Endothelial cell (in vitro differentiated cells): ENCODE measurements around the gene R3HCC1L. TPM values are rescaled to one million over a fixed set of nuclear protein-coding genes. Genes with fewer than 3 reads are reported as not detected.
A peak's percentile ranks its signal among the peaks of the same experiment; 100 is the strongest.

Experiments
- DNase-seq: peaks from one replicate; pipeline ENCODE4 v3.0.0; 2021; ENCODE audit warnings: low spot score
- H3K27ac Mint-ChIP-seq: one replicate; pipeline ENCODE4 v1.8.0; 2021; ENCODE audit warnings: mixed read lengths, inconsistent platforms; ENCODE audit not compliant: unreplicated experiment
- H3K27me3 Mint-ChIP-seq: one replicate; pipeline ENCODE4 v1.8.0; 2021; ENCODE audit warnings: mild to moderate bottlenecking, moderate library complexity, mixed read lengths, inconsistent platforms; ENCODE audit not compliant: unreplicated experiment
- H3K36me3 Mint-ChIP-seq: one replicate; pipeline ENCODE4 v1.8.0; 2021; ENCODE audit warnings: mild to moderate bottlenecking, low read depth, mixed read lengths, inconsistent platforms; ENCODE audit not compliant: unreplicated experiment
- H3K4me1 Mint-ChIP-seq: one replicate; pipeline ENCODE4 v1.8.0; 2021; ENCODE audit warnings: mild to moderate bottlenecking, mixed read lengths, inconsistent platforms; ENCODE audit not compliant: unreplicated experiment
- H3K4me3 Mint-ChIP-seq: one replicate; pipeline ENCODE4 v1.8.0; 2021; ENCODE audit warnings: mild to moderate bottlenecking, mixed read lengths, inconsistent platforms; ENCODE audit not compliant: unreplicated experiment
- H3K9me3 Mint-ChIP-seq: one replicate; pipeline ENCODE4 v1.8.0; 2021; ENCODE audit warnings: mixed read lengths, inconsistent platforms; ENCODE audit not compliant: unreplicated experiment
- CTCF ChIP-seq: fragments of 200-600 bp; sonication (generic); IDR thresholded peaks from one replicate; pipeline ENCODE4 v1.5.0; 2021; ENCODE audit warnings: antibody characterized with exemption; ENCODE audit not compliant: unreplicated experiment
- long read RNA-seq: library from polyadenylated mRNA; unstranded; transcript quantifications from one replicate; pipeline ENCODE4 v2.0.0, GENCODE V29; 2020; ENCODE audit not compliant: unreplicated experiment
- total RNA-seq: library from RNA; stranded (reverse); fragmentation: NEBNext Ultra II Directional; extraction: Animal tissue kit (Norgen Biotek cat#: 25700); gene quantifications from one replicate; pipeline ENCODE4 v1.2.1, GENCODE V29; 2021; ENCODE audit not compliant: unreplicated experiment

R3HCC1L gene
- total RNA-seq: 21.3 TPM
- long read RNA-seq, partial matches to known transcripts: 0 of 9 reads
- long read RNA-seq, other reads (novel, unspliced or antisense): 6 of 9 reads

- DNase-seq: peak; percentile 92
- Mint-ChIP-seq H3K9me3 (no peaks in the 10 kb centered on the region), H3K36me3 (peaks cover 11% of the 10 kb centered on the region), H3K27me3 (peaks cover 3% of the 10 kb centered on the region), H3K4me3 (peak within 1 kb of the TSS; percentile 88), H3K4me1 (peaks cover 13% of the 10 kb centered on the region), H3K27ac (peak within 1 kb of the TSS; percentile 92)
- TF ChIP-seq CTCF: no peak
Measured at GRCh38 chr10:98134431-98135221, at the start of gene R3HCC1L. R3HCC1L (plus strand) TSS chr10:98134657; CDS start chr10:98208115, 73,458 bp downstream.

- no peaks in the 10 kb centered on the region for H3K9me3 Mint-ChIP-seq
- H3K4me3 Mint-ChIP-seq: no peak overlapping the region
- peaks cover 11% of the 10 kb centered on the region for H3K4me1 Mint-ChIP-seq
- TF ChIP-seq CTCF: no peak
- no peak overlapping the region for H3K27ac Mint-ChIP-seq
- H3K27me3 Mint-ChIP-seq: peaks cover 11% of the 10 kb centered on the region
- no peaks in the 10 kb centered on the region for H3K36me3 Mint-ChIP-seq
- DNase-seq: no peak
Measured at GRCh38 chr10:98085238-98085637, 49.2 kb upstream of the R3HCC1L start.

GRCh38 chr10:98086837-98087708 lies 47.4 kb upstream of the R3HCC1L start:
- H3K4me1 Mint-ChIP-seq: peaks cover 11% of the 10 kb centered on the region
- no peak for TF ChIP-seq CTCF
- H3K27me3 Mint-ChIP-seq: peaks cover 8% of the 10 kb centered on the region
- H3K27ac Mint-ChIP-seq: no peak overlapping the region
- DNase-seq: no peak
- H3K9me3 Mint-ChIP-seq: no peaks in the 10 kb centered on the region
- H3K36me3 Mint-ChIP-seq: no peaks in the 10 kb centered on the region
- no peak overlapping the region for H3K4me3 Mint-ChIP-seq

- TF ChIP-seq CTCF: no peak
- no peak for DNase-seq
- H3K9me3 Mint-ChIP-seq: no peaks in the 10 kb centered on the region
- H3K27ac Mint-ChIP-seq: no peak overlapping the region
- peaks cover 11% of the 10 kb centered on the region for H3K4me1 Mint-ChIP-seq
- H3K4me3 Mint-ChIP-seq: no peak overlapping the region
- H3K27me3 Mint-ChIP-seq: peaks cover 5% of the 10 kb centered on the region
- no peaks in the 10 kb centered on the region for H3K36me3 Mint-ChIP-seq
Measured at GRCh38 chr10:98088186-98088971, 46.1 kb upstream of the R3HCC1L start.
